Spleen (tissue), 11 donors: ENCODE data around the gene NPY1R. TPM values are rescaled to one million over a fixed set of nuclear protein-coding genes. Genes with fewer than 3 reads are reported as not detected.

Experiments used
- DNase-seq: peaks from one replicate; pipeline ENCODE4 v3.0.0-alpha.2; 2020
- H3K27ac ChIP-seq, 8 donors: fragments of 200-600 bp; sonication (generic) in 7 of 8; 1 replicate in 4 of 8; 2 replicates in 4 of 8; pipeline versions ENCODE4 v1.5.0 to v1.8.0; 2016 to 2021; ENCODE audit warnings: inconsistent platforms in 4 of 8, mild to moderate bottlenecking in 4 of 8, moderate library complexity in 1 of 8
- H3K27me3 ChIP-seq, 7 donors: fragments of 200-600 bp; sonication (generic) in 6 of 7; replicated peaks in 1 of 7; 1 replicate in 4 of 7; 2 replicates in 3 of 7; pipeline versions ENCODE4 v1.5.0 to v1.8.0; 2016 to 2021; ENCODE audit warnings: inconsistent platforms in 3 of 7, mild to moderate bottlenecking in 1 of 7
- H3K36me3 ChIP-seq, 6 donors: fragments of 200-600 bp; sonication (generic) in 5 of 6; 1 replicate in 4 of 6; 2 replicates in 2 of 6; pipeline versions ENCODE4 v1.5.0 to v1.8.0; 2016 to 2021; ENCODE audit warnings: inconsistent platforms in 2 of 6
- H3K4me1 ChIP-seq, 6 donors: fragments of 200-600 bp; sonication (generic) in 5 of 6; 1 replicate in 3 of 6; 2 replicates in 3 of 6; pipeline versions ENCODE4 v1.5.0 to v1.8.0; 2016 to 2021; ENCODE audit warnings: inconsistent platforms in 3 of 6
- H3K4me3 ChIP-seq, 8 donors: fragments of 200-600 bp; sonication (generic) in 7 of 8; 1 replicate in 4 of 8; 2 replicates in 4 of 8; pipeline versions ENCODE4 v1.5.0 to v1.8.0; 2016 to 2021; ENCODE audit warnings: inconsistent platforms in 4 of 8, mild to moderate bottlenecking in 4 of 8, moderate library complexity in 2 of 8
- H3K9me3 ChIP-seq, 8 donors: fragments of 200-600 bp; sonication (generic) in 7 of 8; 1 replicate in 4 of 8; 2 replicates in 4 of 8; pipeline versions ENCODE4 v1.5.0 to v1.8.0; 2016 to 2021; ENCODE audit warnings: inconsistent platforms in 4 of 8
- CTCF ChIP-seq, 11 experiments: fragments of 200-600 bp in 7 of 11; fragments of 450-650 bp in 4 of 11; sonication (generic) in 4 of 11; IDR thresholded peaks in 8 of 11; conservative IDR thresholded peaks in 3 of 11; 1 replicate in 7 of 11; 2 replicates in 4 of 11; pipeline versions ENCODE4 v1.4.0 to v1.8.0; 2016 to 2021; ENCODE audit warnings: antibody characterized with exemption in 11 of 11, inconsistent platforms in 4 of 11, mild to moderate bottlenecking in 1 of 11
- POLR2A ChIP-seq, 3 donors: fragments of 450-650 bp; IDR thresholded peaks; one replicate each; pipeline ENCODE4 v1.5.1; 2017; ENCODE audit warnings: antibody characterized with exemption in 3 of 3, mild to moderate bottlenecking in 1 of 3
- POLR2AphosphoS5 ChIP-seq, 3 donors: sonication (generic); formaldehyde crosslinking; IDR thresholded peaks; one replicate each; pipeline ENCODE4 v1.5.1; 2017; ENCODE audit warnings: antibody characterized with exemption in 3 of 3
- WGBS, 5 donors: extraction: QIAGEN DNeasy Blood & Tissue Kit in 3 of 5; methylation state at CpG; one replicate each; pipeline versions ENCODE4 v1.1.5 to v1.1.7; 2013 to 2018; 5-methylcytosine and 5-hydroxymethylcytosine counted together
- intact Hi-C: fragments of 100-400 bp; cut with DNase I; formaldehyde crosslinking; loops from one replicate; pipeline ENCODE4 v1.15.0; 2023; ENCODE audit warnings: low total_unique reads
- polyA plus RNA-seq, 3 donors: library from polyadenylated mRNA; stranded (reverse); fragments of 200-250 nt; gene quantifications; one replicate each; pipeline ENCODE4 v1.2.1, GENCODE V29; 2013
- total RNA-seq, 7 donors: library from RNA; depleted of rRNA in 3 of 7; stranded (reverse); fragments of >200 nt in 3 of 7; fragmentation: NEBNext Ultra II Directional in 4 of 7; extraction: Animal tissue kit (Norgen Biotek cat#: 25700) in 4 of 7; gene quantifications; one replicate each; pipeline versions ENCODE4 v1.1.0 to v1.2.1, GENCODE V29; 2016 to 2021
- donor health status: healthy with polysubstance abuse.
- donor health status: DM: no; HTN: no; CAD: no; lungs with moderate emphysema.
- donor health status: DM: no; HTN: no; CAD: no.
- donor health status: Bipolar disorder and iron deficiency.
- donor health status: healthy.
- donor health status: DM: no; HTN: no; CAD: no.
- donor health status: DM: yes; HTN: yes; CAD: no.

The NPY1R gene
- total and polyA plus RNA-seq, 10 donors: 10.8 to 179 (median 86.7) TPM

GRCh38 chr4:163344147-163345125, 12.0 kb upstream of the NPY1R start:
- peak; percentile 73 for DNase-seq
- H3K27me3 ChIP-seq: peaks cover 0 to 63% (median 23%) of the 10 kb centered on the region in 7 donors
- TF ChIP-seq CTCF (IDR thresholded peaks at IDR 0.05 in 8 of 11, conservative IDR thresholded peaks at IDR 0.05 in 3 of 11) (no peak), POLR2A (IDR thresholded peaks at IDR 0.05) (no peak), POLR2AphosphoS5 (IDR thresholded peaks at IDR 0.05) (peak in 1 of 3 donors; percentile 17)
- peaks cover 0 to 19% (median 13%) of the 10 kb centered on the region in 6 donors for H3K4me1 ChIP-seq
- H3K27ac ChIP-seq: peak overlapping the region; percentile 5 to 86 (median 80)
- WGBS, 5 donors: 4 to 11% (median 4%) methylated on average over 31 to 50 of the region's 50 CpGs
- H3K9me3 ChIP-seq: no peaks in the 10 kb centered on the region
- no peaks in the 10 kb centered on the region for H3K36me3 ChIP-seq
- peak overlapping the region; percentile 4 to 66 (median 34) for H3K4me3 ChIP-seq
- intact Hi-C loops: no loop called here

DNA sequence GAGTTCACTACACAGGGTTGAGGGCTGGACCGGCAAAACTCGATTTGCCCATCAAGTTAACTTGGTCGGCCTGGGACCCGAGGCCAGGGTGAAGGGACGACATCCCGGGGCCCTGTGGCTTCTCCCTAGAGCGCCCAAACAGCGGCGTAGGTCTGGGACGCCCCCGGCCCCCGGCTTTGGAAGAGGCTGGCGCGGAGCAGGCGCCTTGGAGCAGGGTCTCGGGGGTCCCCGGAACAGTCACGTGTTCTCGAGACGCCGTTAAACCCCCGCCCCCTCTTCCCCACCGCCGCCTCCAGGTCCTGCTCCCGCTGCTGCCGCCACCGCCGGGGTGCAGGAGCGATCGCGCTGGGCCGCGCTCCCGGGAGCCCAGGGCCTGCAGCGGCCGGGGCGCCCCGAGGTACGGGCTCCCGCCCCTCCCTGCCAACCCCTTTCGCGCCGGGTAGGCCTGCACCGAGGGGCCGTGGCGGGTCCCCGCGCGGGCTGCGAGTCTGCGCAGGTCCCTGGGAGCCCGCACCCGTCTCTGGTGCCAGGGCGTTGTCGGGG, 11.3 kb upstream of the NPY1R start, which contains the start of gene NPY5R:
NPY5R (plus strand) TSS at position 289 of the 543 bp plus-strand sequence. CDS start 6,382 bp downstream, outside the sequence.
- Histone ChIP-seq H3K4me1 (peaks cover 0 to 19% (median 13%) of the 10 kb centered on the region in 6 donors), H3K27me3 (peaks cover 0 to 63% (median 23%) of the 10 kb centered on the region in 7 donors), H3K9me3 (no peaks in the 10 kb centered on the region), H3K36me3 (no peaks in the 10 kb centered on the region), H3K27ac (peak within 1 kb of the TSS; percentile 7 to 86 (median 80)), H3K4me3 (peak within 1 kb of the TSS; percentile 4 to 66 (median 34))
- no peak for TF ChIP-seq CTCF (IDR thresholded peaks at IDR 0.05 in 8 of 11, conservative IDR thresholded peaks at IDR 0.05 in 3 of 11)
- peak in 1 of 3 donors; percentile 14 for TF ChIP-seq POLR2AphosphoS5 (IDR thresholded peaks at IDR 0.05)
- no peak for DNase-seq
- intact Hi-C loops: no loop called here
- WGBS, 5 donors: 3 to 8% (median 3%) methylated on average over 22 to 55 of the region's 55 CpGs

GRCh38 chr4:163335384-163335783, 3.0 kb upstream of the NPY1R start:
- WGBS, 5 donors: 76 to 90% (median 81%) methylated on average over 3 of the region's 3 CpGs
- no peaks in the 10 kb centered on the region for H3K9me3 ChIP-seq
- no peak overlapping the region for H3K27ac ChIP-seq
- DNase-seq: no peak
- H3K4me3 ChIP-seq: no peak overlapping the region
- H3K27me3 ChIP-seq: peaks cover 0 to 62% (median 18%) of the 10 kb centered on the region in 7 donors
- no peaks in the 10 kb centered on the region for H3K36me3 ChIP-seq
- no peak for TF ChIP-seq POLR2A (IDR thresholded peaks at IDR 0.05)
- TF ChIP-seq CTCF (IDR thresholded peaks at IDR 0.05 in 8 of 11, conservative IDR thresholded peaks at IDR 0.05 in 3 of 11): no peak
- TF ChIP-seq POLR2AphosphoS5 (IDR thresholded peaks at IDR 0.05): no peak
- peaks cover 0 to 21% (median 17%) of the 10 kb centered on the region in 6 donors for H3K4me1 ChIP-seq
- intact Hi-C loops: loop anchor here (10.0 kb wide), 2 partner anchors 291 to 841 kb away; no protein-coding TSS in a partner anchor
